ENCODE data around the gene GPATCH1.
"Not testable (repeated sequence)": the region's sequence is repeated elsewhere in the genome, so short reads cannot be mapped to it uniquely, and the experiment has no call there.

Gene GPATCH1

GRCh38 chr19:33125929-33126388 lies 45.0 kb downstream of the GPATCH1 start:
- in situ Hi-C loops (cut with MboI; ENCODE audit: low pct_unique_long_range_greater_than_20kb, low sequenced_read_pairs, unreplicated experiment): no loop called here
- DNase-seq (ENCODE audit: low spot score): peak; percentile 84
- peak; percentile 83 for TF ChIP-seq CTCF (IDR thresholded peaks at IDR 0.05; ENCODE audit: extremely low read depth, insufficient read depth, missing control alignments)

- DNase-seq (ENCODE audit: low spot score); in situ Hi-C loops (cut with MboI; ENCODE audit: low pct_unique_long_range_greater_than_20kb, low sequenced_read_pairs, unreplicated experiment): not testable (repeated sequence)
Observed at GRCh38 chr19:33126712-33127111, 45.7 kb downstream of the GPATCH1 start.

GRCh38 chr19:33129901-33130300 lies 48.9 kb downstream of the GPATCH1 start:
- in situ Hi-C loops (cut with MboI; ENCODE audit: low pct_unique_long_range_greater_than_20kb, low sequenced_read_pairs, unreplicated experiment): no loop called here
- DNase-seq (ENCODE audit: low spot score): no peak
- no peak for TF ChIP-seq CTCF (IDR thresholded peaks at IDR 0.05; ENCODE audit: extremely low read depth, insufficient read depth, missing control alignments)

- DNase-seq (ENCODE audit: low spot score): no peak
- in situ Hi-C loops (cut with MboI; ENCODE audit: low pct_unique_long_range_greater_than_20kb, low sequenced_read_pairs, unreplicated experiment): no loop called here
- no peak for TF ChIP-seq CTCF (IDR thresholded peaks at IDR 0.05; ENCODE audit: extremely low read depth, insufficient read depth, missing control alignments)
Observed at GRCh38 chr19:33130433-33130832, 49.5 kb downstream of the GPATCH1 start.

- in situ Hi-C loops (cut with MboI; ENCODE audit: low pct_unique_long_range_greater_than_20kb, low sequenced_read_pairs, unreplicated experiment): no loop called here
- DNase-seq (ENCODE audit: low spot score): no peak
- no peak for TF ChIP-seq CTCF (IDR thresholded peaks at IDR 0.05; ENCODE audit: extremely low read depth, insufficient read depth, missing control alignments)
Observed at GRCh38 chr19:33132021-33132420, 51.0 kb downstream of the GPATCH1 start, which contains the start of gene WDR88. Gene WDR88 (plus strand): TSS chr19:33132114. CDS start chr19:33132170, 56 bp downstream.

- peak; percentile 56 for DNase-seq (ENCODE audit: low spot score)
- TF ChIP-seq CTCF (IDR thresholded peaks at IDR 0.05; ENCODE audit: extremely low read depth, insufficient read depth, missing control alignments): peak; percentile 43
- in situ Hi-C loops (cut with MboI; ENCODE audit: low pct_unique_long_range_greater_than_20kb, low sequenced_read_pairs, unreplicated experiment): no loop called here
Observed at GRCh38 chr19:33132425-33132824, 51.4 kb downstream of the GPATCH1 start.

GRCh38 chr19:33133438-33134031 lies 52.6 kb downstream of the GPATCH1 start:
- in situ Hi-C loops (cut with MboI; ENCODE audit: low pct_unique_long_range_greater_than_20kb, low sequenced_read_pairs, unreplicated experiment): no loop called here
- no peak for TF ChIP-seq CTCF (IDR thresholded peaks at IDR 0.05; ENCODE audit: extremely low read depth, insufficient read depth, missing control alignments)

More at GRCh38 chr19:33133438-33134031, 52.6 kb downstream of the GPATCH1 start:
- DNase-seq (ENCODE audit: low spot score): no peak
